Measurements from ENCODE around the gene EYA3.

EYA3 gene

DNA sequence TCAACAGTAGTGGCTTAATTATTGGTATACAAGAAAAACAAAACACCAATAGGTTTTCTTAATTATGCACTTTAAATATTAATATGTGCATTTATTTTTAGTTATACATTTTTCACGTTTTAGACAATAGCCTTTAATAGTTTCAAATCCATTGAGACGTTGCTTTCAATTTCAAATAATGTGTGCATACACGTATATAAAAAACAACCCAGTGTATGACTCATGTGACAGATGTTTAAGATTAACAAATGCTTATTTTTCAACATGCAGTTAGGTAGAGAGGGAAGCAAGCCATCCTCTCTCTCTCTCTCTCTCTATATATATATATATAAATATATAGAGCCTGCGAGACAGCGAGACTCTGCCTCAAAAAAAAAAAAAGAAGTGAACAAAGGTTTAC lies 24.3 kb downstream of the EYA3 start:
- DNase-seq (ENCODE audit: low spot score) = peak; percentile 18
- in situ Hi-C loops (cut with MboI; ENCODE audit: low pct_unique_long_range_greater_than_20kb, low sequenced_read_pairs, unreplicated experiment) = no loop called here

DNA sequence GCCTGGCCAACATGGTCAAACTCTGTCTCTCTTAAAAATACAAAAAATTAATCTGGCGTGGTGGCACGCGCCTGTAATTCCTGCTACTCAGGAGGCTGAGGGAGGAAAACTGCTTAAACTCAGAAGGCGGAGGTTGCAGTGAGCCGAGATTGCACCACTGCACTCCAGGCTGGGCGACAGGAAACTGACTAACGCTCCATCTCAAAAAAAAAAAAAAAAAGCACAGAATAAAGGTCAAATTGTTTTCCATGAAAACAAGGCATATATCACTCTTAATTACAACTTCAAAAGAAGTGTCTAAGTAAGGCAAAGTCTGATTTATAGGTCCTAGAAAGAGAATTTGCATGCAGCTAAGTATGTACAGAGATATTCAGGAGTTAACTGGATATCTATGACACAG lies 25.6 kb downstream of the EYA3 start:
- TF ChIP-seq, protein P1, sequence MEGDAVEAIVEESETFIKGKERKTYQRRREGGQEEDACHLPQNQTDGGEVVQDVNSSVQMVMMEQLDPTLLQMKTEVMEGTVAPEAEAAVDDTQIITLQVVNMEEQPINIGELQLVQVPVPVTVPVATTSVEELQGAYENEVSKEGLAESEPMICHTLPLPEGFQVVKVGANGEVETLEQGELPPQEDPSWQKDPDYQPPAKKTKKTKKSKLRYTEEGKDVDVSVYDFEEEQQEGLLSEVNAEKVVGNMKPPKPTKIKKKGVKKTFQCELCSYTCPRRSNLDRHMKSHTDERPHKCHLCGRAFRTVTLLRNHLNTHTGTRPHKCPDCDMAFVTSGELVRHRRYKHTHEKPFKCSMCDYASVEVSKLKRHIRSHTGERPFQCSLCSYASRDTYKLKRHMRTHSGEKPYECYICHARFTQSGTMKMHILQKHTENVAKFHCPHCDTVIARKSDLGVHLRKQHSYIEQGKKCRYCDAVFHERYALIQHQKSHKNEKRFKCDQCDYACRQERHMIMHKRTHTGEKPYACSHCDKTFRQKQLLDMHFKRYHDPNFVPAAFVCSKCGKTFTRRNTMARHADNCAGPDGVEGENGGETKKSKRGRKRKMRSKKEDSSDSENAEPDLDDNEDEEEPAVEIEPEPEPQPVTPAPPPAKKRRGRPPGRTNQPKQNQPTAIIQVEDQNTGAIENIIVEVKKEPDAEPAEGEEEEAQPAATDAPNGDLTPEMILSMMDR (IDR thresholded peaks at IDR 0.05; ENCODE audit: extremely low read depth, insufficient read depth, missing control alignments) = no peak
- in situ Hi-C loops (cut with MboI; ENCODE audit: low pct_unique_long_range_greater_than_20kb, low sequenced_read_pairs, unreplicated experiment) = no loop called here
- DNase-seq (ENCODE audit: low spot score) = no peak

More for the DNA sequence above, 24.3 kb downstream of the EYA3 start:
- TF ChIP-seq, protein P1 (IDR thresholded peaks at IDR 0.05; ENCODE audit: extremely low read depth, insufficient read depth, missing control alignments) = no peak

DNA sequence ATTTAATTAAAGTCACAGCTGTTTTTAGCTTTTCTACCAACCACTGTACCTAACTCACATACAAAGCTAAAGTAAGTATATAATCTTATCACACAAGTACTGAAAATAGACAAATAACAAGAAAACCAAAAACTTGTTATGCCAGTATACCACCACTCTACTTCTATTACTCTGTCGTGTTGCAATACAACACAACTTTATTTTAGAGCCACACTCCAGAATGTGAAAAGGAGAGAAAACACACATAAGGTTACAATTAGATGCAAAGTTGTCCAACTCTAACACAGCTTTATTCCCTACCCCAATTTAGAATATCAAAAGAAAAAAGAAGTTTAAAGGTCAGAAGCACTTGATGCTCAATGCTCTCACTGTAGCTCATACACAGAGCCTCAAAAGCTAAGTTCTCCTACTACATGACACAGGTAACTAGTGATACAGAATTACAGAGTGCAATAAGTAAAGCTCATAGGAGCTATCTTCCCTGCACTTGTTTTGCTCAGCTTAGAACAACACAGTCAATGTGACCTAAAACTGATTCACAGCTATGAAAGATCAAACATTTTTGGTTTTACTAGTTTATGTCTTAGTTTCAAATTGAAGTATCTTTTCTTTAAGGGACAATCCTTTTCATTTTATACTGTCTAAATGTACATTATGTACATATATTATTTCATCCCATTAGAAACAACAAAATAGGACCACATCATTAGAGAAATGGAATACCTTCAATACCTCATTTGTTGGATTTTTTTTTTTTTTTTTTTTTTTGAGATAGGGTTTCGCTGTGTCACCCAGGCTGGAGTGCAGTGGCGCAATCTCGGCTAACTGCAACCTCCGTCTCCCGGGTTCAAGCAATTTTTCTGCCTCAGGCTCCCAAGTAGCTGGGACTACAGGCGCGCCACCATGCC lies 29.2 kb downstream of the EYA3 start:
- in situ Hi-C loops (cut with MboI; ENCODE audit: low pct_unique_long_range_greater_than_20kb, low sequenced_read_pairs, unreplicated experiment) = no loop called here
- TF ChIP-seq, protein P1 (IDR thresholded peaks at IDR 0.05; ENCODE audit: extremely low read depth, insufficient read depth, missing control alignments) = no peak
- no peak for DNase-seq (ENCODE audit: low spot score)

DNA sequence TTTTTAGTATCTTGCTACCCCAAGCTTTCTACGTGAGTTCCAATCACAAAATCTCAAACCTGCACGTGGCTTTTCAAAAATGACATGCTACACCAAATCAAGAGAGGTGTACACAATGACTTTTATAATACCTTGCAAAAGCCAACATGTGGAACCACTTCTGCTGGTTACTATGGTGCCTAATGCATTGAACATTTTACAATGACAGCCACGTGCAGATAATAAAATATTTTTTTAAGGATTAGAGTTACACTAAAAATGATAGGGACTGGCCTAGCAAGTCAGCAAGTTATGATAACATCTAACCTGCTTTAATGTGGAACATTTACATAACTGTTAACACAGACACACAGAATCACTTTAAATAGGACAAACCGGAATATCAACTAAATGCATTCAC lies 30.2 kb downstream of the EYA3 start:
- in situ Hi-C loops (cut with MboI; ENCODE audit: low pct_unique_long_range_greater_than_20kb, low sequenced_read_pairs, unreplicated experiment) = no loop called here
- TF ChIP-seq, protein P1 (IDR thresholded peaks at IDR 0.05; ENCODE audit: extremely low read depth, insufficient read depth, missing control alignments) = no peak
- DNase-seq (ENCODE audit: low spot score) = no peak

DNA sequence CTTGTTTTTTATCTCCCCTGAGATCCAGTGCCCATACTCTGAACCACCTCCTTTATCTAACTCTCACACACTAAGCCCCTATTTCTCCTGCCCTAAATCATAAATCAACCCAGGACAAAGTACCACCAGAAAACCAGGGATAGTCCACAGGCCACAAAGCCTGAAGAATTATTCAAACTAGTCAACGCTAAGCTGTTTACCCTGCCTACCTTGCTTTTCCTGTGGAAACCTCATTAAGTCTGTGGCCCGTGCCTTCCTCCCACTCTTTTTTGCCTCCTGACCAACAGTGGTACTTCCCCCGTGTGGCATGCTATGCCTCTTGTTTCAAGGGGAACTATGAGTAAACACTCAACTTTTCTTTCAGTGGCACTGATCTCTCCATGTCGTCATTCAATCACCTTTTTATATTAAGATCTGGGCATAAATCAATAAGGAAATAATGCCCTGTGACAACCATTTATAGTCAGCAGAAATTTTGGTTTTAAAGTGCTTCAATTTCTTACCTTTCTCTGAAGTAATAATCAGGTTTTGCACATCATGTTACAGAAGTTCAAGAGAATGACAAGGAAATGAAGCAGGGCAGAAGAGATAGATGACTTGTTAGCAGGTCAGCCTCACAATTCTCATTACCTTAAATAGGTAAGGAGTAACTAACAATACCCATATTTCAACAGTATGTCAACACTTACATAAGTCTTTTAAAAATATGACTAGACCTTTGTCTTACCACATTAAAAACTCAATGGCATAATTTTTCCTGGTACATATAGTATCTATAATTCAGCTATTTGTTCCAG lies 32.1 kb downstream of the EYA3 start:
- in situ Hi-C loops (cut with MboI; ENCODE audit: low pct_unique_long_range_greater_than_20kb, low sequenced_read_pairs, unreplicated experiment) = no loop called here
- DNase-seq (ENCODE audit: low spot score) = peak; percentile 21
- TF ChIP-seq, protein P1 (IDR thresholded peaks at IDR 0.05; ENCODE audit: extremely low read depth, insufficient read depth, missing control alignments) = no peak

DNA sequence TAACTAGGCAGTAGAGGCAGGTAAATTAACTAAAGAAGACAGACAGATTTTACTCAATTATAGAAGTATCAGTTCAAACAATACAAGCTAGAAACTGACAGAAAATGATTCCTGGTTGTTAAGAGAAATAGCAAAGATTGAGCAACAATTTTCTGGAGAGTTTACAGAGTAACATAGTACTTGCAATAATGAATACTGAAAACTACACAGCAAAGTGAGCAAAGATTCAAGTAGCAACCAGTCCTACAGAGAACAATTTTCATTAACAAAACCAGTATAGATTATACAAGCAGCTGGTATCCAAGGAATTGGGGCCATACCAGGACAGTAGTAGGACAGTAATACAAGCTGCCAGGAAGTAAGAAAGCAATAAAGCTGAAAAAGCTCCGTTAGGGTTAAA lies 37.6 kb downstream of the EYA3 start:
- TF ChIP-seq, protein P1 (IDR thresholded peaks at IDR 0.05; ENCODE audit: extremely low read depth, insufficient read depth, missing control alignments) = no peak
- in situ Hi-C loops (cut with MboI; ENCODE audit: low pct_unique_long_range_greater_than_20kb, low sequenced_read_pairs, unreplicated experiment) = no loop called here
- no peak for DNase-seq (ENCODE audit: low spot score)
